Measurements from ENCODE around the gene RFT1.

RFT1 gene

DNA sequence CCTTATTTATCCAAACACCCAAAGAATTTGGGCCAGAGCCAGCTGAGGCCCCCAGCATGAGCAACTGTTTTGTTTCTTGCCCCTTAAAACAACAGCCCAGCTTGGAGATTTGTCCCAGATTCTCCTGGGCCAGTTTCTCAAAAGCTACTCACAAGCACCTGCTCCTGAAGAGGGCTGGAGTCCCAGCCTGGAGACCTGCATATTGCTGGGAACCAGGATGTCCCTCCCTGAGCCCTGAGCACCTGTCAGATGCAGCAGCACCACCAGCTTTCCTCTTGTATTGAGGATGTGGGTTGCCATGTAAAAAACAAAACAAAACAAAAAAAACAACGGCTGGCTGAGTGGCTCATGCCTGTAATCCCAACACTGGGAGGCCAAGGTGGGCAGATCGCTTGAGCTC lies 7.0 kb upstream of the RFT1 start:
- H3K4me3 ChIP-seq, result no peak overlapping the region
- H3K27ac ChIP-seq, result no peak overlapping the region

DNA sequence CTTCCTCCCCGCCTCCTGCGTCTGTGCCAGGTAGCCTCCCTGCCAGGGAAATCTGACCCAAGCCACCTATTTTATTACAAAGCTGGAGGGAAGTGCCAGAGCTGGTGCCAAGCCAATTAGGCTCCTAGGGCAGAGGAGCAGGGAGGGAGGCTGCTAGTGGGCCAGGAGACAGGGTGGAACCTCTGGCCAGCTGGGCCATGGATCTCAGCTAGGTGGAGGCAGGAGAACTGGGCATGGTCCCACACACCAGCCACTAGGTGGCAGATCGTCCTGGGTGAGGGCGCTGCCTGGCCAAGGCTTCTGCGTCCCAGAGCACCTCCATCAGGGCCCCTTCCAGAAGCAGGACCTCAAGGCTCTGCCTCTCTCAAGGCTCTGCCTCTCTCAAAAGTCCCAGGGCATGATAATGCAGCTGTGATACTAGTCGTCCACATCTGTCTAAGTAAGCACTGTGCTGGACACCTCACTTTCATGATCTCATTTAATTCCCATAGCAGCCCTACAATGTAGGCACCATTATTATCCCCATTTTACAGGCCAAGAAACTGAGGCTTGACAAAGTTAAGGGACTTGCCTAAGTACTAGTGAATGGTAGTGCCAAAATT lies 4.5 kb upstream of the RFT1 start:
- no peak overlapping the region for H3K4me3 ChIP-seq
- no peak overlapping the region for H3K27ac ChIP-seq

DNA sequence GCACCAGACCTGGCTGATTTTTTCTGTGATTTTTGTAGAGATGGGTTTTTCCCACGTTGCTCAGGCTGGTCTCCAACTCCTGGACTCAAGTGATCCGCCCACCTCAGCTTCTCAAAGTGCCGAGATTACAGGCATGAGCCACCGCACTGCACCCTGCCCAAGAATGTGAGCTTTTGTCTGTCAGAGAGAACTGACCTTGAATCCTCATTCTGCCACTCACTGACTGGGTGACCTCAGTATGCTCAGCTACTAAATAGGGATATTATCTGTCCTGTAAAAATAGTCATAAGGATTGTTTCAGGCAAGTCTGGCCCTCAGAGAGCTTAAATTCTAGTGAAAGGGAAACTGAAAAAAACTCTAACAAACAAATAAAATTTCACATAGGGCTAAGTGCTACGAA lies 2.1 kb upstream of the RFT1 start:
- no peak overlapping the region for H3K4me3 ChIP-seq
- H3K27ac ChIP-seq, result no peak overlapping the region

DNA sequence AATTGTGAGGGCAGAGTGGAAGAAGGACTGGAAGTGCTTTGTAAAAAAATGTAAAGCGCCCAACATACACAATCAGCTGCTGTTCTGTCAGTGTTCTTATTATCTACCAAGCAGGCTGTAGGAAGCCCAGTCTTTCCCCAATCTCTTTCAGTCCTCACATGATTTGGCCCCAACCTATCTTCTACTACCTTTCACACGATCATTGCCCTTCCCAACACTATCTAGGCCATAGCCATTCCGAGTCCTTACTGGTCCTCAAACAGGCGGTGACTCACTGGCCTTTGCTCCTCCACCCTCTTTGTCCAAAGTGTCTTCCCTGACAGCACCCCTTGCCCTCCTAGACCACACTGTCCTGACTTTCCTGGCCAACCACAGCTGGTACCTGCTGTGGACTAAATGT lies 861 bp upstream of the RFT1 start:
- Histone ChIP-seq H3K27ac (peak overlapping the region in 20 of 21 experiments; percentile 74 to 97 (median 90)), H3K4me3 (peak overlapping the region in 3 of 7 experiments; percentile 60 to 94 (median 94))

DNA sequence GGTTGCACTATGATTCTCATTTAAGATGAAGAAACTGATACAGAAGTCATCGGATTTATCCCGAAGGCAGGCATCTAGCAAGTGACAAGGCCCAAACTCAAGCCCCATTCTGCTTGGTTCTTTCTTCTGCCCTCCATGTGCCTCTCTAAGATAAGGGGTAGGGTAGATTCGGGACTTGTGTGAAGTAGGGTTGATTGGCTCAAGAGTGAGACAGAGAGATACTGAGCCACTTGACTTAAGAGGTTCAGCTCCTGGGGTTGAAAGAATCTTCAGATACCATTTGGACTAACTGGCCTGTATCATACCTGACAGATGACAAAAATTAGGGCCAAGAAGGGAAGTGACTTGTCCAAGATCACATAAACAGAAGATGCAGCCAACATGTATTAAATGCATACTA lies 891 bp downstream of the RFT1 start:
- H3K27ac ChIP-seq, result peak overlapping the region in 11 of 21 experiments; percentile 83 to 97 (median 92)
- H3K4me3 ChIP-seq, result peak overlapping the region; percentile 52 to 94 (median 78)

DNA sequence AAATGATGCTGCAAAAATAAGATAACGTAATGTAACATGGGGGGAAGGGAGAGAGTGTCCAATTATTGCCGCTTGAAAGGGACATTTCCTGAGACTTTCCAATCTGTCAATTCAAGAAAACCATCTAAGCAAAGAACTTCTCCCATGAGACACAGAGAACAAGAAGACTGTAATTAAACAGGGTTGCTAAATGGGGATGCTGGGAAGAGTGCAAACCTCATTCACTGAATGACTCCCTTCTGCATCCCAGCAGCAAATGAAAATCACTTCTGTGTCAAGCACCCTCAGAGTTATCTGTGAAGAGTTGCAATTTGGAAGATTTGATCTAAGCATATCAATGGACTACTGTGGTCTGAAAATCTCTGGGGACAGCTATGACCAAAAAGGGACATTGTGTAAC lies 3.6 kb downstream of the RFT1 start:
- Histone ChIP-seq H3K27ac (no peak overlapping the region), H3K4me3 (no peak overlapping the region)

DNA sequence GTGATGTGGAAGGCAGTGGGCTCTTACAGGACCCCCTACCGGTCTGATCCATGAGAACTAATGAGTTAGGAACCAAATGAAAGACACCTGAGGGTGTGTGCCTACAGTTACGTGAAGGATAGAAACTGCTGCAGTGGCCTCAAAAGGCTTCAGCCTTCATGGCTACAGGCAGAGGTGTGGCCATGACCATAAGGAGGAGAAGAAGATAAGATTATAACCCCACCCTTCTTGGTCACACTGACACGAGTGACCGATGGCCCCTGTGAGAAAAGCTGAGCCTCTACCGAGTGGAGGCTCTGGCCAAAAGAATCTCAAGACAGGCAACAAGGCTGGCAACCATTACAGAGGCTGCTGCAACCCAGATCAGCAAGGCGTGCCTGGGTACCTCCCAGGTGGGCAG lies 6.3 kb downstream of the RFT1 start:
- Histone ChIP-seq H3K27ac (peak overlapping the region in 1 of 21 experiments; percentile 5), H3K4me3 (no peak overlapping the region)

DNA sequence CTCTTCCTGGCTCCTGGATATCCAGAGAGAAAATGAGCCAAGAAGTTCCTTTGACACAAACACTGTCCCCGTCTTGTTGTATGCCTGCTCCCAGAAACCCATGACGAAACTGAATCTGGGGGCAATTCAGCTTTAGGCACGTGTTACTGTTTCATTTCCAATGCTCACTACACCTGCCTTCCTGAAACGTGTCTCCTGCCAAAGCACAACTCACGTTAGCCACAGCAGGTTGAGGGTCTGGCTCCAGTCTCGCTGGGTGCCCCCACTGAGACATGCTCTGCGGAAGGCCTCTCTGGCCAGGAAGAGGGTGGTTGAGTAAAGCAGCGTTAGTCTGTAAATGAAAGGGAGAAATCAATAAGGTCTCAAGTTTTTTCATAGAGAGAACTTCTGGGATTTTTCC lies 6.7 kb downstream of the RFT1 start:
- H3K27ac ChIP-seq, result peak overlapping the region in 2 of 21 experiments; percentile 5
- no peak overlapping the region for H3K4me3 ChIP-seq

DNA sequence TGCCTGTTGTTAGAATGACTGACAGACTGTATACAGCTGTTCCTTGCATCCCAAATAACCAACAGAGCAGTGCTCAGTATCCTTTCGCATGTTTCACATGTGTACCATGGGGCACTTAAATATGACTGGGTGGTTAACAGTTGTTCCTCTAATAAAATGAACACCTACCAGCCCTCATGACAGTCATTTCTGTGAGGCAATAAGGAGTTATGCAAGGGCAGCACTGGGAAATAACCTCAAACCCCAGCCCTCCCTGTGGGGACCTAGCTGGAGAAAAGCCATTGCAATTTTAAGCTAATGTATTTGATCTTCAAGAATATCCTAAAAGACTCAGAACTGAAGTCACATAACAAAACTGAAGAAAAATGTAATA lies 7.3 kb downstream of the RFT1 start:
- no peak overlapping the region for H3K27ac ChIP-seq
- no peak overlapping the region for H3K4me3 ChIP-seq

DNA sequence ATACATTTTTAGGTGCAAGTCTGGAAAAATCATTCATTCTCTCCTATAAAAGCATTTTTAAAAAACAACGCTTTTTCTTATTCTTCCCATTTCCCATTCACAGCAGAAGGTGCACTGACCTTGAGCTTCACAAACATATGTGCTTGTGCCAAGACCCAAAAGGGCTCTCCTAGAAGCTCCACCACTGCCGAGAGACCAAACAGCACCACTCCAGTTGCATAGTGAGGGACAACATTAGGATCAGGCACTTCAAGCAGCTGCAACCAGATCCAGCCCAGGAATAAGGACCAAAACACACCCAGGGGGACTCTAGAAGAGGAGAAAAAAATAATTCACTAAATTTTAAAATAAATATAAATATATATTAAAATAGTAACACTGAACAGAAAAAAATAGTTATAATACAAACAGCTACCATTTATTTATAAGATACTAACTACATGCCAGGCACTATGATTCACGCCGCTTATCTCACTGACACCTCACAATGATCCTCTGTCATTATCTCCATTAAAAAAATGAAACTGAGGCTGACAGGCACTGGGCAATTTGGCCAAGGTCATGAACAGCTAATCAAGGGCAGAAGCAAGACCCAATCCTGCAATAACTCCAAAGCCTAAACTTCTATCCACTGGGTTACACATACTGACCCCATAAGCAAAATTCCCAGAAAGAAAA lies 7.8 kb downstream of the RFT1 start:
- no peak overlapping the region for H3K4me3 ChIP-seq
- no peak overlapping the region for H3K27ac ChIP-seq

DNA sequence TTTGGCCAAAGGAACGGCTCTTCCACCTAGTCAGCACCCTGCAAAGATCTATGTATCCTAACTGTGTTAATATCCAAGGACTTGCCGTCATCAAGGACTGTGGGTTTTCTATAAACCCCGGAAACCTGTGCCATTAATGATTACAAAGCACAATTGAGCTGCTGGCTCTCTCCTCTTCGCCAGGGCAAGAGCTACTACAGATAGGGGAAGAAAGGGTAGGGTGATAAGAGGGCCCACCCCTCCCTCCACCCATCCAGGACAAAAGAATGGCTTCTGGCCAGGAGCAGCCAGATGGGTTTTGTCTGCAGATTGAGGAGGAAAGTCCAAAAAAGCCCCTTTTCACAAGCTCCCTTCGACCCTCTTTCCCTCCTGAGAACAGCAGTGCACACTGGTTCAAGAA lies 9.9 kb downstream of the RFT1 start:
- no peak overlapping the region for H3K27ac ChIP-seq
- no peak overlapping the region for H3K4me3 ChIP-seq

DNA sequence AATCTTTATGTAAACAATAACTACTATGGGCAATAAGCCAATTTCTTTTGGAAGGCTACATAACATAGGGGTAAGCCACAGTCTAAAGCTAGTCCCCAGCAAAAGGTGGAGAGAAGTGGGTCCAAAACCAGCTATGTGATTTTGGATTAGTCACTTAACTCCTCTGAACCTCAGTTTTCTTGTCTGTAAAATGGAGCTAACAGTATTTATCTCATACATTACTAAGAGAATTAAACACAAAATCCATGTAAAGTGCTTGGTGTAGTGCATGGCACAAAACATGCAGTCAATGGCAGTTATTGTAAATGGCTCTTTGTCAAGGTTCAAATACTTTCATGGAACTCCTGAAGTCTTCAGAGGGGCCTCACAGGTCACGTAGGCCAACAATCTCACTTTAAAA lies 13.3 kb downstream of the RFT1 start:
- H3K4me3 ChIP-seq, result no peak overlapping the region
- H3K27ac ChIP-seq, result no peak overlapping the region

DNA sequence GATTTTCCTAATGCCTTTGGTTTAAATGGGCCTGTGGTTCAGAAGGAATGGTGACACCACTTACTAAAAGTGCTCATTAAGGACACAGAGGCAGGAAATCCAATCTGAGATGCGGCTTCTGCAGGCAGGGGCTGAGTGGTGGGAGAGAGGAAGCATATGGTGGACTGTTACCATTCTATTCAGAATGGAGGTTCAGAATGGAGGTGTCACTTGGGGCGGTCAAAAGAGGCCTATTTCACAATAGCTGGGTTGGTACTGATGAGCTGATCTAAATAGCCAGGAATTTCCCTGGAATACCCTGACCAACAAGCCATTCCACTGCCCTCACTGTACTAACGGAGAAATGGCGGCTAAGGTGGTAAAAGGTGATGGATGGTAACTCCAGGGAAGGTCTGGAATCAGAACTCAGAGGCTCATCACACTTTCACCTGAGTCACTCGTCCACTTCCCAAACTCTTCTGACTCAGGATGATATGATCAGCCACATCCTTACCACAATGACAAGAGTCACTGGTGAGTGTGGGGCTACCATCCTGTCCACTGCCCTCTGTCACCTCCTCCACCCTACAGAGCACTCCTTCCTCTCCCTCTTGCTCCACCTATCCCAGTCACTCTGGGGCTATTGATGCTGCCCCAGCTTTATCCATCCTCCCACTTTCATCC lies 15.7 kb downstream of the RFT1 start:
- Histone ChIP-seq H3K4me3 (no peak overlapping the region), H3K27ac (peak overlapping the region in 1 of 21 experiments; percentile 7)

DNA sequence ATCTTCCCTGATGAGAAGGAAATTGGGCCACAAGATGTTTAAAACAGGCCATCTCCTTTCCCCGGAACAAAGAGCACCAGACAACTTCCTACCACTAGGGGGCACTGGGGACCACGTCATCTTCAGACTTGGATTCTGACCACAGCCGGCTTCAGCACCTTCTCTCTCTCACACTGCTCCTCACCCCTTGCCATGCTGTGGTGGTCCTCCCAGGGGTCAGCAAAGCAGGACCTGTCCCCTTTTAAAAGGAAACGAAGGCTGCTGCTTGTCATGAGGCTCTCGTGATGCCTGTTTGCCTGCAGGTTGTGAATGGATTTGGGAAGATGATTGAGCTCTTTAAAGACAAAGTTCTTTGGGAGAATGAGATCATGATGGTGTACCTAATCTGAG lies 16.2 kb downstream of the RFT1 start:
- no peak overlapping the region for H3K4me3 ChIP-seq
- no peak overlapping the region for H3K27ac ChIP-seq

DNA sequence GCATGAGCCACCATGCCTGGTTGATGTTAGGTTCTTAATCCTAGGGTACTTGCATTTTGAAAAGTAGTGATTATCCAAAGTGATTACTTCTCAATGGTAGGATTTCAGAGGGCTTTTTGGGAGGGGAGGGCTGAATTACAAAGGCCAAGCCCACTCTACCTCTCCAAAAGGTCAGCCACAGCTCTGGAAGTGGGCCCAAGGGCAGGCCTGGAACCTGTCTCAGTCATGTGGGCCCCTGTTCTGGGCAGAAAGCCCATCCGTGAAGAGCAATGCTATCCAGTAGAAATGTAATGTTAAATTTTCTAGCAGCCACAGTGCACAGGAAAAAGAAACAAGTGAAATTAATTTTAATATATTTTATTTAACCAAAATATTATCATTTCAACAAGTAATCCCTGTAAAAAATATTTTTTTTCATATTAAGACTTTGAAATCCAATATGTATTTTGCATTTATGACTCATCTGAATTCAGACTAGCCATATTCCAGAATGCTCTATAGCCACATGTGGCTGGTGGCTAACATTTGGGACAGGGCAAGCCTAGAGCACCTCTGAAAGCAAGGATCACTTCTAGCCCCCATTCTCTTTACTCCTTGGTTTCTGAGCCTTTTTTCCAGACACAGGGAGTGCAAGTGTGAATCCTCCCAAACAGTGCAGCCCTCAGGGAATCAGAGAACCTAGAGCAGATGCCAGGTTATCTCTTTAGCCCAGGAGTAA lies 16.8 kb downstream of the RFT1 start:
- H3K4me3 ChIP-seq, result no peak overlapping the region
- H3K27ac ChIP-seq, result no peak overlapping the region

DNA sequence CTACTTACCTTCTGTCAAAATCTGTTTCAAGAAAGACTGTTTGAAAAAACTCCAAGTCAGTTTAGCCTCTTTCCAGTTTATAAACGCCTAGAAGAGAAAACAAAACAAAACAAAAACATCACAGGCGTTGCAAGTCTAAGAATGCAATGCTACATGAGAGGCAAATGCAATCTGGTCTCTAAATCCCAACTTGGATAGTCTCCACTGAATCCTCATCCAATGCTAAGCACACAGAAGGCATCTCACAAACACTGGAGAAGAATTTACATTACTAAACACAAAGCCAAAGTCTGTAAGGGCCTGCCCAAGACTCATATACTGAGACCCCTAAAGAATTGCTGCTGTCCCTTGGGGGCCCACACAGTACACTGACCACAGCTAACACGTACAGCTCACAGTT lies 18.4 kb downstream of the RFT1 start:
- Histone ChIP-seq H3K27ac (no peak overlapping the region), H3K4me3 (no peak overlapping the region)

DNA sequence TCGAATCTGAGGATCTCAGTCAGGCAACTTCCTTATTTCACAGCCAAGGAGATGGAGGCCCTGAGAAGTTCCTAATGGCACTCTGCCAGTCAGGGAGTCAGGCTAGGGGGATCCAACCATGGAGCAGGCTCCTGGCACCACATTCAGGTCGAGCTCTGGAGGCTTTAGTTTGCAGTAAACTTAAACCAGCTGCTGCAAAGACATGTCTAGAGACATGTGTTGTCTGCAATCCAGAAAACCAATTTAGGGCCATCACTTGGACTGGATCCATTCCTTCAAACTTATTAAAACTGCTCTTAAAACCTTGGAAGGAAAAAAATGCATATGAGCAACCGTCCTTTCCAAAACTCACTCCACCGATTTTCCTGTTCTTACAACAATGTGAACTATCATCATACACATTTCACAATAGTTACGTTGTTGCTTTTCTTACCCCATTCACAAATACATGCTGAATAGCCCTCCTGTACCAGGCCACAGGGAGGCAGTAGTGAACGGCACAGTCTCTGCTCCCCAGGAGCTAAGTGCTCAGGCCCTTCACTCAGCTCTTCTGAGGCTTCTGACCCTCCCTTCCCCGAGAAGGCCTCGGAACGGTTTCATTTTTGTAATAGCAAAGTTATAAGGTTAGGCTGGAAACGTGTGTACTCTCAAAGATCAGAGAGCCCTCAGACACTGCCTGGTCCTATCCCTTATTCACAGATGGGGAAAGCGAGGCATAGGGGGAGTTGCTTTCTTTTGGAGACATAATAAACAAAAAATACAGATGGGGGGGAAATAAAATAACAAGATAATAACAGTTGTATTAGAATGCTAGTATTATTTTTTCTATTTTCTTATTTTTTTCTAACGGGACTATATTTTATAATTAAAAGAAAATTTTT lies 20.1 kb downstream of the RFT1 start:
- Histone ChIP-seq H3K4me3 (no peak overlapping the region), H3K27ac (peak overlapping the region in 14 of 21 experiments; percentile 11 to 76 (median 55))

DNA sequence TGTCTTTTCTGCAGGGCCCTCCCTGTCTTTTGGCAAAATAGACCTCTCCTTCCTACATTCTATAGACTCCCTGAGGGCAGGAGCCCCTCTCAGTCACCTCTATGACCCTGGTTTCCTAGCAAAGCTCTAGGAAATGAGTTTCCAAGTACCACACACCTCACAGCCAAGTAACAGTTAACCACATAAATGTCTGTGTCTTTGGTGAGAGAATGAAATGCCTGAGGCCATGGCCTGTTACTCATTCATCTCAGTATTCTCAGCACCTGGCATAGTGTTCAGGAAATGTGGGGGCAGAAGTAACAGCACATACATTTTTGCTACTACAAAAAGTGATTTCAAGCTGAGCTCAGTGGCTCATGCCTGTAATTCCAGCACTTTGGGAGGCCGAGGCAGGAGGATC lies 21.0 kb downstream of the RFT1 start:
- Histone ChIP-seq H3K27ac (peak overlapping the region in 15 of 21 experiments; percentile 11 to 76 (median 53)), H3K4me3 (no peak overlapping the region)

DNA sequence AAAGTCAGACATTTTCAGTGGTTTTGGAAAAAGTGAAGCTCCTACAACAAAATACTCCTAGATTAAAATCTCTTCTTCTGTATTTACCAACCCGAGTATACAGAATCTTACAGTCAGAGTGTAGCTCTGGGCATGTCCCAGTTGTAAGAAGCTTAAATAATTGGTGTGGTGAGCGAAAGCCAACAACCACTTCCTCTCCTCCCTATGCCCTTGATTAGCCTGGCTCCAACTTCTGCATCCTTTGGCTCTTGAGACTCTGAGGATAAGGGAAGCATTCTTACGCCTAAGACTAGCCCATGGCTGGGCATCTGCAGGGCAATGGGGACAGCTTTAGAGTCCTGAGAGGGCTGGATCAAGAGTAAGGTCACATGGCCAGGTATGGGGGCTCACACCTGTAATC lies 25.5 kb downstream of the RFT1 start:
- no peak overlapping the region for H3K4me3 ChIP-seq
- no peak overlapping the region for H3K27ac ChIP-seq
